Glutamatergic neuron (in vitro differentiated cells): ENCODE measurements around the gene CABLES2. TPM values are rescaled to one million over a fixed set of nuclear protein-coding genes. Genes with fewer than 3 reads are reported as not detected.
"Not testable (repeated sequence)": the region's sequence is repeated elsewhere in the genome, so short reads cannot be mapped to it uniquely, and the experiment has no call there.

Experiments
- DNase-seq: peaks from one replicate; pipeline ENCODE4 v3.0.0; 2022
- H3K27ac Mint-ChIP-seq: one replicate; pipeline ENCODE4 v1.8.0; 2020; ENCODE audit warnings: mild to moderate bottlenecking, mixed read lengths, inconsistent platforms; ENCODE audit not compliant: unreplicated experiment
- H3K27me3 Mint-ChIP-seq: one replicate; pipeline ENCODE4 v1.8.0; 2020; ENCODE audit warnings: mild to moderate bottlenecking, moderate library complexity, mixed read lengths, inconsistent platforms; ENCODE audit not compliant: unreplicated experiment
- H3K36me3 Mint-ChIP-seq: one replicate; pipeline ENCODE4 v1.8.0; 2020; ENCODE audit warnings: mild to moderate bottlenecking, mixed read lengths, inconsistent platforms; ENCODE audit not compliant: unreplicated experiment
- H3K4me1 Mint-ChIP-seq: one replicate; pipeline ENCODE4 v1.8.0; 2020; ENCODE audit warnings: mild to moderate bottlenecking, low read depth, mixed read lengths, inconsistent platforms; ENCODE audit not compliant: unreplicated experiment
- H3K4me3 Mint-ChIP-seq: one replicate; pipeline ENCODE4 v1.8.0; 2020; ENCODE audit warnings: mild to moderate bottlenecking, mixed read lengths, inconsistent platforms; ENCODE audit not compliant: unreplicated experiment
- H3K9me3 Mint-ChIP-seq: one replicate; pipeline ENCODE4 v1.8.0; 2020; ENCODE audit warnings: mild to moderate bottlenecking, moderate library complexity, mixed read lengths, inconsistent platforms; ENCODE audit not compliant: unreplicated experiment
- CTCF ChIP-seq: fragments of 200-600 bp; sonication (generic); IDR thresholded peaks from one replicate; pipeline ENCODE4 v1.5.0; 2021; ENCODE audit not compliant: partially characterized antibody, unreplicated experiment
- total RNA-seq: library from RNA; stranded (reverse); fragmentation: NEBNext Ultra II Directional; extraction: Animal tissue kit (Norgen Biotek cat#: 25700); gene quantifications from one replicate; pipeline ENCODE4 v1.2.1, GENCODE V29; 2021; ENCODE audit not compliant: unreplicated experiment

Gene CABLES2
- total RNA-seq, 1 donor from 2014 or later = 25.3 TPM

GRCh38 chr20:62376112-62377063 lies 30.7 kb downstream of the CABLES2 start:
- H3K27ac Mint-ChIP-seq = peak overlapping the region; percentile 43
- H3K27me3 Mint-ChIP-seq = peaks cover 8% of the 10 kb centered on the region
- H3K36me3 Mint-ChIP-seq = peaks cover 4% of the 10 kb centered on the region
- peak overlapping the region; percentile 30 for H3K4me3 Mint-ChIP-seq
- peaks cover 18% of the 10 kb centered on the region for H3K4me1 Mint-ChIP-seq
- DNase-seq = no peak
- no peak for TF ChIP-seq CTCF
- peaks cover 7% of the 10 kb centered on the region for H3K9me3 Mint-ChIP-seq

- H3K4me3 Mint-ChIP-seq = no peak overlapping the region
Observed at GRCh38 chr20:62374331-62375152, 32.5 kb downstream of the CABLES2 start.

GRCh38 chr20:62373631-62374179 lies 33.4 kb downstream of the CABLES2 start:
- not testable (repeated sequence) for H3K36me3 Mint-ChIP-seq, H3K27ac Mint-ChIP-seq, H3K4me3 Mint-ChIP-seq, DNase-seq
- Mint-ChIP-seq H3K9me3 (peaks cover 10% of the 10 kb centered on the region), H3K4me1 (peaks cover 22% of the 10 kb centered on the region), H3K27me3 (peaks cover 11% of the 10 kb centered on the region)

More at GRCh38 chr20:62374331-62375152, 32.5 kb downstream of the CABLES2 start:
- no peak for DNase-seq
- H3K27me3 Mint-ChIP-seq = peaks cover 8% of the 10 kb centered on the region
- no peak for TF ChIP-seq CTCF
- H3K27ac Mint-ChIP-seq = peak overlapping the region; percentile 60
- H3K36me3 Mint-ChIP-seq = peaks cover 4% of the 10 kb centered on the region
- H3K4me1 Mint-ChIP-seq = peaks cover 19% of the 10 kb centered on the region
- peaks cover 7% of the 10 kb centered on the region for H3K9me3 Mint-ChIP-seq

GRCh38 chr20:62372042-62372993 lies 34.8 kb downstream of the CABLES2 start:
- peaks cover 22% of the 10 kb centered on the region for H3K4me1 Mint-ChIP-seq
- H3K27ac Mint-ChIP-seq = peak overlapping the region; percentile 52
- TF ChIP-seq CTCF = no peak
- peaks cover 16% of the 10 kb centered on the region for H3K27me3 Mint-ChIP-seq
- H3K9me3 Mint-ChIP-seq = peaks cover 10% of the 10 kb centered on the region
- no peak for DNase-seq
- peak overlapping the region; percentile 88 for H3K4me3 Mint-ChIP-seq
- H3K36me3 Mint-ChIP-seq = peaks cover 4% of the 10 kb centered on the region
